IPS-18c (cell line): Measurements from ENCODE around the gene EXD2.

ENCODE experiments used
- H3K4me3 ChIP-seq: 2 replicates; pipeline ENCODE4 v1.7.0; 2013; ENCODE audit warnings: low read depth, mild to moderate bottlenecking, low read length, moderate library complexity; ENCODE audit not compliant: insufficient read depth
- H3K9me3 ChIP-seq: one replicate; pipeline ENCODE4 v1.6.1; 2013; ENCODE audit warnings: mild to moderate bottlenecking, low read length, moderate library complexity; ENCODE audit not compliant: control insufficient read depth, insufficient read depth

Gene EXD2

DNA sequence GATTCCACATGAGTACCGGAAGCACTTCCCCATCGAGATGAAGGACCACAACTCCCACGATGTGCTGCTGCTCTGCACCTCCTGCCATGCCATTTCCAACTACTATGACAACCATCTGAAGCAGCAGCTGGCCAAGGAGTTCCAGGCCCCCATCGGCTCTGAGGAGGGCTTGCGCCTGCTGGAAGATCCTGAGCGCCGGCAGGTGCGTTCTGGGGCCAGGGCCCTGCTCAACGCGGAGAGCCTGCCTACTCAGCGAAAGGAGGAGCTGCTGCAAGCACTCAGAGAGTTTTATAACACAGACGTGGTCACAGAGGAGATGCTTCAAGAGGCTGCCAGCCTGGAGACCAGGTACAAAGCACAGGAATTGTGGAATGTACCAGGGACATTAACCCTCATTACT is 46.3 kb downstream of the EXD2 start:
- no peak overlapping the region for H3K4me3 ChIP-seq
- no peaks in the 10 kb centered on the region for H3K9me3 ChIP-seq

DNA sequence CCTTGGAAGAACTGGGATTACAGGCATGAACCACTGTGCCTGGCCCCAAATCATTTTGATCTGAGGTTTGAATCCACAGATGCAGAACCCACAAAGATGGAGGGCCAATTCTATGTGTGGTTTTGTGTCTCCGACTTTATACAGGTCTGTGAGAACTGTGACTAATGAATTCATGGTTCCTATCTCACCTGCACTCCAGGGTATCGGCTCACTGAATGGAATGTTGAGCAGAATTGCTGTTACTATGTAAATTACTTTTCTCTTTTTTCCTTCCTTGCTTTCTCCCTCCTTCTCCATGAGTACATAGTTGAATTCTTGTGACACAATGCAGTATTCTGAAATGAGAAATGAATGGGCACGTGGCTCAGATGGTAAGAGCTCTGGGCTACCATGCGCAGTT is 47.6 kb downstream of the EXD2 start:
- H3K9me3 ChIP-seq: no peaks in the 10 kb centered on the region
- no peak overlapping the region; the same call in 1 of the 2 replicates for H3K4me3 ChIP-seq

DNA sequence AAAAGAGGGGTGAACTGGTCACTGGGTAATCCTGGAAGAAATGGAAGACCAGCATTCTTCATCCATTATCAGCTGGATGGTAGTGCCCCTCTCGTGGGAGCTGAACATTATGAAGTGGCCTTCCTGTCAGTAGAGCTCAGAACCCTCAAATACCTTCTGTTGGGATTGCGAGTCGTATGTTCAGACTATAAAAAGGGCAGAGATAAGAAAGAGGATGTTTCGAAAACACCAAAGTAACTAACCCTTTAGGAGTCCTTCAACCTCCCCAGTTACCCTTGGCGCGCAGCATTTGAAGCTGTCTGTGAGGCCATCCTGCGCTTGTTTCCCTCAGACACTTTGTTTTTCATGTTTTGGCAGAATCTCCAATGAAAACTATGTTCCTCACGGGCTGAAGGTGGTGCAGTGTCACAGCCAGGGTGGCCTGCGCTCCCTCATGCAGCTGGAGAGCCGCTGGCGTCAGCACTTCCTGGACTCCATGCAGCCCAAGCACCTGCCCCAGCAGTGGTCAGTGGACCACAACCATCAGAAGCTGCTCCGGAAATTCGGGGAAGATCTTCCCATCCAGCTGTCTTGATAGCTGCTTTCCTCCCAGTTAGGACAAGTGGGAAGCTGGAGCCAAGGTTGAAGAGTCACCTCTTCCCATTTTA is 49.4 kb downstream of the EXD2 start:
- no peaks in the 10 kb centered on the region for H3K9me3 ChIP-seq
- H3K4me3 ChIP-seq: no peak overlapping the region

DNA sequence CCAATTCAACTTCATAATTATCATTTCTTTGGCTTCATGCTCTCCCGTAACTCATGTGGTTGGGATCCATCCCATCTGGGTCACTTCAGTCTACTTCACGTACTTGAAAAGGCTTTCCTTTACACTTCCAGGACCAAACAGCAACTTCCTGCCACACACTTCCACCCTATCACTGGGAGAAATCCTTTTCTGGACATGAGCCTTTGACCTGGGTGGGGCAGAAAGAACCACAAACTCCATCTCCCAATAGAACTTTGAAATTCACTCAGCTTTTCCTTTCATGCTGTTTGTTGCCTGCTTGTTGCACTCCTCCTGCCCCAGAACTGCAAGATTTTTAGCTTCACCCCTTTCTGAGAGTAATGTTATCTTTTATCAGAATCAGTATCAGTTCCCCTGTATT is 50.3 kb downstream of the EXD2 start:
- no peaks in the 10 kb centered on the region for H3K9me3 ChIP-seq

DNA sequence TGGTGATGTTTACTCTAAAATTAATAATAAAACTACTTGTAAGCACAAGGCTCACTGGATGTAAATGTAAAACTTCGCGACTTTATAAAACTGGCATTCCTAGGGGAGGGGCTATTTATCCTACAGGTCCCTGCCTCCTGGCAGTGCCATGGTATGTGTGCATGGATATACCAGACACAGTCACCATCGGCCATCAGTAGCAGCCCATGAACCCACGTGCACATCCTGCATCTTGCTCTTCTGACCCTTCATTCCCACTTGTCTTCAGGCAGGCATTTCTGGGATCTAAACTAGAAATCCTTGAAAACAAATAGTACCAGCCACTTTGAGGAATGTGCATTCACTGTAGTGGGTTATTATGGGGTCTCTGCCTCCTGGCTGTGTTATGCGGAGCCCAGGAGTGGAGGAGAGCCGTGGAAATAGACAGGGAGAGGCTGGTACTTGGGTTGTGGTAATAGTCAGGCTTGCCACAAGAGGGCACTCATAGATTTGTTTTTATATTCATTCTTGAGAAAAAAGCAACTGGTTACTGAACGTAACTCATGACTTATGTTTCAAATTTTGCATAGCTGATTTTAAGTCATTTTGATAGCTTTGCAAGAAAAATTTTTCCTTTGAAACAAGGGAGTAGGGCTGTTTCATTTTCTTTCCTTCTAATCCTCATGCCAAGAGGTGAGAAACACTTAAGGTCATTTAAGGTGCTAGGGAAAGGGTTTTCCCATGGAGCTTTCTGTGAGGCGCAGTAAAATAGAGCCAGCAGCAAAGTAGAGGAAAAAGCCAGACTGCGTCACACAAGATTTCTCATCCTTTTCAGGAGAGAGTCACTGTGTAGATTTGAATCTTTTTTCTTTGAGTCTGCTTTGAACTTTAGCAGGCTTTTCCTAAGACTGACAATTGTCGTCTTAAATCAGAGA is 51.3 kb downstream of the EXD2 start:
- Histone ChIP-seq H3K4me3 (no peak overlapping the region), H3K9me3 (no peaks in the 10 kb centered on the region)

More for the DNA sequence above, 50.3 kb downstream of the EXD2 start:
- H3K4me3 ChIP-seq: no peak overlapping the region

DNA sequence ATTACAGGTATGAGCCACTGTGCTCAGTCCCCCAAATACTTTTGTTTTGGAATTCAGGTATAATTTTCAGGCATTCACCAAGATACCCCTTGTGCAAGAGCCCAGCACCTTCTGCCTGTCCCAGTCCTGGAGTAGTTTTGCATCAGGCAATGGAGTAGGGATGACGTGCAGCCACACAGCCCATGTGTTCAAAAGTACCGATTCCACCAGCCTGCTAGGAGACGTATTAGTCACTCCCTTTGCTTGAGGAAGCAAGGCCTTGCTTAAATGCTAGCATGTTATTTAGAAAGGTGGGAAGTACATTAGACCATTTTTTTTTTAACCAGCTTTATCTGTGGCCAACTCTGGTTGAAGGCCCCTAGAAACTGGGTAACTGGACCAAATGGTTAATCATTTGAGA is 53.6 kb downstream of the EXD2 start:
- Histone ChIP-seq H3K4me3 (no peak overlapping the region), H3K9me3 (no peaks in the 10 kb centered on the region)

DNA sequence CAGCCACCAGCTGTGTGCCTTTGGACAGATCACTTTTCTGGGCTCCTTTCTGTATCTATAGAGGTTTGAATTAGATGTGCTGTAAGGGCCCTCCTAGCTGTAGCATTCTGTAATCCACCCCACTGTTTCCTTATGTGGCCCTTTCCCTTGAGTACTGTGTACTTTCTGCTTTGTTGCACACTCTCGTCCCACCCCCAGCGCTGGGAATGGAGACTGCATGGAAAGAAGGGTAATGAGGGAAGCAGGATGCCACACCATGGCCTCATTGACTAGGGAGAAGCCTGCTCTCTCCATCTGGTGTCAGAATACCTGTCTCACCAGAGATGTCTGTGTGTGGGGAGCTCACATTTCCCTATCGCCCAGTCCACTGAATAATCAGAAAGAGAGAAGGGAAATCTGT is 55.0 kb downstream of the EXD2 start:
- no peaks in the 10 kb centered on the region for H3K9me3 ChIP-seq
- no peak overlapping the region for H3K4me3 ChIP-seq

DNA sequence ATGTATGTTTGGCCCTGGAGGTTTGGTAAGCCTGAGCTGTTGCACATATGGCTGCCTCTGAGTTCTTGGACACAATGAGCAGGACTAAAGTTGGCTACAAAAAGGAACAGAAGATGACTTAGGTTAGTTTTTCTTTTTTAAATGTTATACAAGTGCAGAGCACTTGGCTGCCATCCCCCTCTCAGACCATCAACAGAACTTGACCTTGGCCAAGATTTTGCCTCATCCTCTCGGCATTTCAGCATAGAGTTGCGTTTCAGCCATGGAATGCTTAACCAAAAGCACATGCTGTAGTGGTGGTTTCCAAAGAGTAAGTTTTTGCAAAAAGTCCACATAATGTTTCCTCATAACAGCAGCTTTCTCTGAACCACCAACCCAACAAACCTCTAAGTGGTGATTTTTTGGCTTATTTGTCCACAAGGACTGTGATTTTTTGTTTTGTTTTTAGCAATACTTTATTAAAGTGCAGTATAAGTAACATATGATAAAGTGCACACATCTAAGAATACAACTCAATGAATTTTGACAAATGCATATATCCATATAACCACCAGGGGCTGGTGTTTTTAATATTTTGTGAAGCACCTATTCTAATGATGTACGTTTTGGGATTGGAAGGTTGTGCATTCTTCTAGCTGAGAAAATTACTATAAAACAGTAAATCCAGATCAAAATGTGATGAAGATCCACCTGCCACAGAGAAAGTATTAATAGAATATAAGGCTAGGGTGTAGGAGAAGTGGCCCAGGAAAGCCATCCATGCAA is 56.6 kb downstream of the EXD2 start:
- Histone ChIP-seq H3K4me3 (no peak overlapping the region), H3K9me3 (peaks cover 2% of the 10 kb centered on the region)

DNA sequence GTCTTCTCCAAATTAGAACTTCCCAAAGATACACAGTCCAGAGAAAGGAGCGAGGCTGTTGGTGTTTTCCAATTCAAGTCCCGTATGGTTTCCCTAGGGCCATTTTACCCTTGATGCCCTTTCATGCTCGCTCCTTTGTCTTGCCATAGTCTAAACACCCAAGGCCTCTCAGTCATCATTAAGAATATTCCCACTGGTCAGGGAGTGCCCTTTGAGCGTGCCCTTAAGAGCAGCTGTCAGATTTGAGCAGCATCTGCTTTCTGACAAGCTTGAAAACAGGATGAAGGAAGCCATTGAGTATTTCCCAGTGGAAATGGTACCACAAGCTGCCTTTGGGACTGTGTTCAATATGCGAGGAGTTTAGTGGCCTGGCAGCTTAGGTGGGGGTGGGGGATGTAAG is 58.3 kb downstream of the EXD2 start:
- H3K4me3 ChIP-seq: no peak overlapping the region
- peaks cover 2% of the 10 kb centered on the region for H3K9me3 ChIP-seq

DNA sequence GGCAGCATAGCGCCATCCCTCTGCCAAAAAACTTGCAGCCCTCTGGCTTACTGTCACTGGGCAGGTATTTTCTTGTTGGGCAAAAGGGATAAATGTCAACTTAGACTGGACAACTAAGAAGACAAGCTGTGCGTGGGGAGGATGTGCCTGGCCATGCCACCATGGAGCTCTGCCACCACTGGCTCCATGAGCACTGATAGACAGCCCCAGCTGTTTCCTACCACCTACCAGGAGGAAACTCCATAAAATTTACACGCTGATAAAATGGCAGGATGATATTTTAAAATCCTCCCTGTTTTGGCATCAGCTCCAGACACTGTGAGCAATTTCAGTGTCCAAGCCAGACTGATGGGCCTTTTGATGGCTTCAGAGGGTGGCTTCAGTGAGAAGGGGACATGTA is 61.6 kb downstream of the EXD2 start:
- H3K4me3 ChIP-seq: no peak overlapping the region
- peaks cover 2% of the 10 kb centered on the region for H3K9me3 ChIP-seq

DNA sequence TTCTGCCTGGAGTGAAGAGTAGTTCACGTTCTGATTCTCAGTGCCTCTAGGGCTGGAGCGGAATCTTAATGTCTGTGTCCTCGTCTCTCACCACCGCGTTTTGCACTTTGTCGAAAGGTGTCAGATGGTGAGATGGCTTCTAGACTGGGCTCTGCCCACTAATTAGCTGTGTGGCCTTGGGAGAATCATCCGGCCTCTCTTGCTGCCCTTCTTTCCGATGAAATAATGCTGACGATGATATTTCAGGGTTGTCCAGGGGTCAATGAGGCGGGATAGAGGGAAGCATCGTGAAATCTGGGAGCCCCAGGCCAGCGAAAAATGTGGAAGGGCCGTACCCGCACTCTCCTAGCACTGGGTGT is 67.8 kb downstream of the EXD2 start:
- Histone ChIP-seq H3K4me3 (peak overlapping the region; percentile 71), H3K9me3 (no peaks in the 10 kb centered on the region)

DNA sequence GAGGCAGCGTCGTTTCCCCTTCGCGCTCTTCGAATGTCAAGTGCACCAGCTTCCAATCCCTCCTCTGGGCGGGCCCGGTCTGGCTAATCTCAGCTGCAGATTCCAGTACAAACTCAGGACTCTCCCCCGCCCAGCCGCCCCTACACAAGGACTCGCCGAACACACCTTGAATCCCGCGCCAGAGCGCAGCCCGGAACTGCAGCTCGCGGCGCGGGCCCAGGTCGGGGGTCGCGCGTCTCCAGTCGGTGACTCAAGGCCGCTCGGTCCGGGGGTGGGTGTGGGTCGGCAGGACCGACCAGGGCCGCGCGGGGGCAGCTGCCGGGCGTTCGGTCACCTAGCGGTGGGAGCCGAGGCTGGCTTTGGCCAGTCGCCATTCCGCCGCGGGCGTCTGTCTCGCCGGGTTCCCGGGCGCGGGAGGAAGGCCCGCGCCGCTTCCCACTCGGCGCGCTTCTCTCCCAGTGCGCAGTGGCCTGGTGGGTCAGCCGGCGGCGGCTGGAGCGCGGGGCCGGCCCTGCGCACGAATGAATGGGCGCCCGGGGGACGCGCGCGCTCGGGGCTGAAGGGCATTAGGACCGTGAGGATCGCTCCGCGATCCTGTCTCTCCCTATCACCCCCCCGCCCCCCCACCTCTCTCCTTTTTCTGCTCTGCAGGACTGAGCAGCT is 68.4 kb downstream of the EXD2 start, which contains the start of gene GALNT16:
TSS of gene GALNT16 (plus strand) at position 632 of the 663 bp plus-strand sequence. CDS start 133 bp downstream, outside the sequence.
- H3K4me3 ChIP-seq: peak within 1 kb of the TSS; percentile 71
- H3K9me3 ChIP-seq: no peaks in the 10 kb centered on the region

DNA sequence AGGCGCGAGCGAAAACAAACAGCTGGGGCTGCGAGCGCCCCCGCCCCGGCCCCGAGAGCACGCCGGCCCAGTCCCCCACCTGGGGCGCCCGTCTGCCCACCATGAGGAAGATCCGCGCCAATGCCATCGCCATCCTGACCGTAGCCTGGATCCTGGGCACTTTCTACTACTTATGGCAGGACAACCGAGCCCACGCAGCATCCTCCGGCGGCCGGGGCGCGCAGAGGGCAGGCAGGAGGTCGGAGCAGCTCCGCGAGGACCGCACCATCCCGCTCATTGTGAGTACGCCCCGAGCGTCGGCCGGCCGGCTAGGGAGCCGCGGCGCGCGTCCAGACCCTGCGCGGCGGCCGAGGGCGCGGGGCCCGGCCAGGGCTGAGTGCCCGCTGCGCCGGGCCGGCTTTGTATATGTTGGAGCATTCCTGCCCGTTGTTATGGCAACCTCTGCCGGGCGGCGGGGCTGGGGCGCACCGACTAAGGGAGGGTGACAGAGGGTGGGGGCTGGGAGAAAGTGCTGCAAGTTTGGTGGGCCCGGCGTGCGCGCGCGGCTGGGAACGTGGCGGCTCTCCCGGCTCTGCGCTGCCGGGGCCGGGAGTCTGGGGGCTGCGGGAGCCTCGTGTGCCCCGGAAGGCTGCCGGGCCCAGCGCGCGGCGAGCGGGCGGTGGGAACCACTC is 69.0 kb downstream of the EXD2 start:
- Histone ChIP-seq H3K9me3 (no peaks in the 10 kb centered on the region), H3K4me3 (peak overlapping the region; percentile 71)

DNA sequence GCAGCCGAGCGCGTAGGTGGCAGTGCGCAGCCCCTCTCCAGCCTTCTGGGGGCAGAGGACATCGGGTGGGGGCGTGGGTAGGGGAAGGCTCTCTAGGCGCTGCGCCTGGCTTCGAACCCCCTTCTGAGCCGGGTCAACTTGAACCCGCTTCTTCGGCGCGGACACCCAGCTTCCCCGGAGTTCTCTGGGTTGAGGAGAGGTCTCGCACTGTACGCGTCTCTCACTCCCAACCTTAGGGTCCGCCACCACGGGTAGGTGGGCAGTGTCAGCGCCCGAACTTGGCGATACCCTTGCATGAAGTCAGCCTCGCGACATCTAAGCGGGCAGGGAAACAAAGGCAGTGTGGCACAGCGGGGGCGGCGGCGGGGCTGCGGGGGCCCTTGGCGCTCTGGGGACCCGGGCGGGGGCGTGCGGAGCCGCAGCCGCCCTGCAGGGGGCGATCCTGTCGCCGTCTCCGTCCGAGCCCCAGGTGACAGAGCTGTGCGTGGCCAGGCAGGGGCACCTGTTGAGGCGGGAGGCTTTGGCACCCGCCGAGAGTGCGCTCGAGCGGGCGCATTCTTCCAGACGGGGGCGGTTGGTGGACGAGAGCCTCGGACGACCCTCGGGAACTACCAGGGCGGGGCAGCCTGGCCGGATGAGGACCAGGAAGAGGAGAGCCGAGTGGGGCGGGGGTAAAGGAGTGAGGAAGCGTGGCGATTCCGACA is 69.7 kb downstream of the EXD2 start:
- peak overlapping the region; percentile 71 for H3K4me3 ChIP-seq

DNA sequence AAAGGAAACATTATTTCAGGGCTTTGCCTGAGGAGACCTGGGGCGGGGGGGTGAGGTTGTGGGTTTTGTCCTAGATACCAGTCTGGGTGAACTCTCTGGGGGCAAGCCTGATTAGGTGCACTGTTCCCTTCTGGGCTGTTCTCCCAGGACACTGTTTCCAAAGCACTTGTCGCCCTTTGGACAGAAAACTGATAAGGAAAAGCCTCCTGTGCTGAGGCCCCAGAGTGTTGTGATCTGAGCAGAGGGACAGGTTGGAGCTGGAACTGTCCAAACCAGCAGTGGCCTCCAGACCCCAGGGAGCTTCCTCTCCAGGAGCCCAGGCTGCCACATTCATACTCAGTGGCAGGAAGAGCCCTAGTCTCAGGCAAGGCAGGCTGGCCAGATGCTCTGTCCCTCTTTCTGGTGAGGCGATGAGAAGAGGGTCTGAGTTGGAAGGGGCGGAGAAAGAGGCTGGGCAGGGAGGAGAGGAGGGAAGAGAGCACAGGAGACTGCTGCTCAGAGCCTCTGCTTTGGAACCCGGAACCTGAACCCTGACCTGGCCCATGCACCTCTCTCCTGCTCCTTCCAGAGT is 70.5 kb downstream of the EXD2 start:
- Histone ChIP-seq H3K4me3 (peak overlapping the region; percentile 71; the same call in 1 of the 2 replicates), H3K9me3 (no peaks in the 10 kb centered on the region)

More for the DNA sequence above, 69.7 kb downstream of the EXD2 start:
- no peaks in the 10 kb centered on the region for H3K9me3 ChIP-seq

DNA sequence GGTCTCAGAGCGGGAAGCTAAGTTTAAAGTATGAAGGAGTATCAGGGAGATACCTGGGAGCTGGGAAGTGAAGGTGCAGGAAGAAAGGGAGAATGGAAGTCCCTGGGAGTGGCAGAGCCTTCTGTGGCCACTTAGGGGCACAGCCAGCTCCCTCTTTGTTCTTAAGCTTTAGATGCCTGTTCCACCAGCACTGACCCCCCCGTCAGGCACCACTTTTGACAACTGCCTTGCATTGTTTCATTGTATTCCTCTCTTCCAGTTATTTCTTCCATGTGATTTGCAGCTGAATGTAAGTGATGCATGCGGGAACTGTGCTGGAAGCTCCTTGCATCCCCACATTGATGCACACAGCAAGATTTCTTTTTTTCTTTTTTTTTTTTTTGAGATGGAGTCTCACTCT is 71.2 kb downstream of the EXD2 start:
- Histone ChIP-seq H3K4me3 (no peak overlapping the region), H3K9me3 (no peaks in the 10 kb centered on the region)
